ENCODE measurements around the gene MRPS16.
"Not testable (repeated sequence)": the region's sequence is repeated elsewhere in the genome, so short reads cannot be mapped to it uniquely, and the experiment has no call there.

The MRPS16 gene

DNA sequence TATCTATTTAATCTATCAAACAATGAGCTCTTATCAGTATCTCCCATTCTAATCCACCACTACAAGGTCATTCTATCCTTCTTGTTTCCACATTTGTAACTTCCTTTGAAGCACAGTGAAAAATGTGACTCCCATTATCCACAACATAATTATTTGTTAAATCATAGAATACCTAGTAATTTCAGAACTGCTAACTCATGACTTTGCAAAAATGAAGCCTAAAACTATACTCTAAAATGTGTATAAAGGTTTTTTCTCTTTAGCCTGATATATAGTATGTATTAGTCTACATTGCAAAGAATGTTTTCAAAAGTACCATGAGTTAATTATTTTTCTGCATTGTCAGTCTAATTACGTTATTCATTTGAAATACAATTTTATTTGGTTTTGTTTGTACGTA is 12.0 kb upstream of the MRPS16 start:
- in situ Hi-C loops (cut with MboI; ENCODE audit: low sequenced_read_pairs, unreplicated experiment), result no loop called here
- TF ChIP-seq, protein P1, sequence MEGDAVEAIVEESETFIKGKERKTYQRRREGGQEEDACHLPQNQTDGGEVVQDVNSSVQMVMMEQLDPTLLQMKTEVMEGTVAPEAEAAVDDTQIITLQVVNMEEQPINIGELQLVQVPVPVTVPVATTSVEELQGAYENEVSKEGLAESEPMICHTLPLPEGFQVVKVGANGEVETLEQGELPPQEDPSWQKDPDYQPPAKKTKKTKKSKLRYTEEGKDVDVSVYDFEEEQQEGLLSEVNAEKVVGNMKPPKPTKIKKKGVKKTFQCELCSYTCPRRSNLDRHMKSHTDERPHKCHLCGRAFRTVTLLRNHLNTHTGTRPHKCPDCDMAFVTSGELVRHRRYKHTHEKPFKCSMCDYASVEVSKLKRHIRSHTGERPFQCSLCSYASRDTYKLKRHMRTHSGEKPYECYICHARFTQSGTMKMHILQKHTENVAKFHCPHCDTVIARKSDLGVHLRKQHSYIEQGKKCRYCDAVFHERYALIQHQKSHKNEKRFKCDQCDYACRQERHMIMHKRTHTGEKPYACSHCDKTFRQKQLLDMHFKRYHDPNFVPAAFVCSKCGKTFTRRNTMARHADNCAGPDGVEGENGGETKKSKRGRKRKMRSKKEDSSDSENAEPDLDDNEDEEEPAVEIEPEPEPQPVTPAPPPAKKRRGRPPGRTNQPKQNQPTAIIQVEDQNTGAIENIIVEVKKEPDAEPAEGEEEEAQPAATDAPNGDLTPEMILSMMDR (IDR thresholded peaks at IDR 0.05; ENCODE audit: borderline replicate concordance, control extremely low read depth, extremely low read depth, insufficient read depth, missing control alignments), result no peak
- DNase-seq (ENCODE audit: low spot score), result no peak

GRCh38 chr10:73263693-73264347 is 11.4 kb upstream of the MRPS16 start:
- no peak for DNase-seq (ENCODE audit: low spot score)
- in situ Hi-C loops (cut with MboI; ENCODE audit: low sequenced_read_pairs, unreplicated experiment), result no loop called here
- TF ChIP-seq, protein P1 (IDR thresholded peaks at IDR 0.05; ENCODE audit: borderline replicate concordance, control extremely low read depth, extremely low read depth, insufficient read depth, missing control alignments), result peak; percentile 46

GRCh38 chr10:73262880-73263555 is 10.6 kb upstream of the MRPS16 start:
- TF ChIP-seq, protein P1 (IDR thresholded peaks at IDR 0.05; ENCODE audit: borderline replicate concordance, control extremely low read depth, extremely low read depth, insufficient read depth, missing control alignments), result no peak
- in situ Hi-C loops (cut with MboI; ENCODE audit: low sequenced_read_pairs, unreplicated experiment), result no loop called here
- no peak for DNase-seq (ENCODE audit: low spot score)

GRCh38 chr10:73262105-73262730 is 9.8 kb upstream of the MRPS16 start:
- DNase-seq (ENCODE audit: low spot score), result no peak
- TF ChIP-seq, protein P1 (IDR thresholded peaks at IDR 0.05; ENCODE audit: borderline replicate concordance, control extremely low read depth, extremely low read depth, insufficient read depth, missing control alignments), result no peak
- in situ Hi-C loops (cut with MboI; ENCODE audit: low sequenced_read_pairs, unreplicated experiment), result no loop called here

DNA sequence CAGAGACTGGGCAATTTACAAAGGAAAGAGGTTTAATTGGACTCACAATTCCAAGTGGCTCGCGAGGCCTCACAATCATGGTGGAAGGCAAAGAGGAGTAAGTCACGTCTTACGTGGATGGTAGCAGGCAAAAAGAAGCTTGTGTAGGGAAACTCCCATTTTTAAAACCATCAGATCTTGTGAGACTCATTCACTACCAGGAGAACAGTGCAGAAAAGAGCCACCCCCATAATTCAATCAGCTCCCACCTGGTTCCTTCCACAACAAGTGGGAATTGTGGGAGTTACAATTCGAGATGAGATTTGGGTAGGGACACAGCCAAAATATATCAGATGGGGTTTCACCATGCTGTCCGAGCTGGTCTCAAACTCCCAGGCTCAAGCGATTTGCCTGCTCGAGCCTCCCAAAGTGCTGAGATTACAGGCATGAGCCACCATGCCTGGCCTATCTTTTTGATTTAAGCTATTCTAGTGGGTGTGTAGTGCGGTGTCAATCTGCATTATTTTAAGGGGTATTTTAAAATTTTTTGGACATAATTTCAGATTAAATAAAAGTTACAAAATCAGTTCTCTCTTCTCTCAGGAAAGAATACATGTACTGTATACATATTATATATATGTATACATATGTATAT is 9.0 kb upstream of the MRPS16 start:
- no peak for DNase-seq (ENCODE audit: low spot score)
- in situ Hi-C loops (cut with MboI; ENCODE audit: low sequenced_read_pairs, unreplicated experiment), result no loop called here
- TF ChIP-seq, protein P1 (IDR thresholded peaks at IDR 0.05; ENCODE audit: borderline replicate concordance, control extremely low read depth, extremely low read depth, insufficient read depth, missing control alignments), result no peak

GRCh38 chr10:73258612-73259011 is 6.2 kb upstream of the MRPS16 start:
- in situ Hi-C loops (cut with MboI; ENCODE audit: low sequenced_read_pairs, unreplicated experiment); DNase-seq (ENCODE audit: low spot score): not testable (repeated sequence)

DNA sequence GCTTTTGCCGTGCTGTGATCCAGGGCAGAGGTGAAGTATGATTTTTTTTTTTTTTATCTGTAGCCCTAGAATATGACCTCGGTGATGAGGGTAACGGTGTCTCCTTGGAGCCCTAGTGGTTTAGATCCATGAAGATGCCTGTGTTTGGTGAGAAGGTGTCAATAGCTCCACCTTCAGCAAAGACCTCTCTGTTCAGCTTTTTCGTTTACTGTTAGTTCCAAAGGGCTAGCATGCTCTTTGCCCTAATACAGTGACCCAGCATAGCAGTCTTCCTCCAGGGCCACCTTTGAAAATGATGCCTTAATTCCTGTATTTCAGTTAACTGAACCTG is 746 bp upstream of the MRPS16 start:
- DNase-seq (ENCODE audit: low spot score), result peak; percentile 45
- in situ Hi-C loops (cut with MboI; ENCODE audit: low sequenced_read_pairs, unreplicated experiment), result no loop called here
- TF ChIP-seq, protein P1 (IDR thresholded peaks at IDR 0.05; ENCODE audit: borderline replicate concordance, control extremely low read depth, extremely low read depth, insufficient read depth, missing control alignments), result no peak
